BJ (cell line): ENCODE results near the gene CHN1. TPM values are rescaled to one million over a fixed set of nuclear protein-coding genes. Genes with fewer than 3 reads are reported as not detected.

Source experiments
- CTCF ChIA-PET: fragments of 350-600 bp; formaldehyde crosslinking; extraction: SDS; loops from one replicate; lab custom pipeline; 2021; ENCODE audit warnings: antibody characterized with exemption, inconsistent platforms; lab: Yijun Ruan, JAX
- POLR2A ChIA-PET: fragments of 300-600 bp; sonication (Branson Sonifier 250); formaldehyde crosslinking; extraction: SDS; loops from one replicate; lab custom pipeline; 2021; ENCODE audit warnings: antibody characterized with exemption; lab: Charles Lee
- DNase-seq: peaks from one replicate; pipeline ENCODE4 v3.0.0-alpha.2; 2011; ENCODE audit warnings: low read depth
- H3K27me3 ChIP-seq: 2 replicates; pipeline ENCODE4 v1.6.0; 2011; ENCODE audit warnings: low read length; ENCODE audit not compliant: control insufficient read depth, insufficient read depth
- H3K36me3 ChIP-seq: 2 replicates; pipeline ENCODE4 v1.5.1; 2011; ENCODE audit warnings: low read length; ENCODE audit not compliant: control insufficient read depth, insufficient read depth
- H3K4me3 ChIP-seq: 2 replicates; pipeline ENCODE4 v1.5.1; 2011; ENCODE audit warnings: low read depth, mild to moderate bottlenecking, control low read depth, low read length
- polyA plus RNA-seq: library from polyadenylated mRNA; depleted of rRNA; stranded (reverse); fragments of >200 nt; gene quantifications from 2 replicates; pipeline ENCODE4 v1.2.3, GENCODE V29; 2011
- TF ChIP-seq, protein P1 (sequence below): IDR thresholded peaks from 2 replicates; pipeline ENCODE4 v1.5.1; 2011; ENCODE audit warnings: low read depth, mild to moderate bottlenecking, control low read depth, inconsistent platforms, low read length, moderate library complexity; ENCODE audit not compliant: insufficient read depth

CHN1 gene
- polyA plus RNA-seq, 1 experiment = 93.0 TPM

DNA sequence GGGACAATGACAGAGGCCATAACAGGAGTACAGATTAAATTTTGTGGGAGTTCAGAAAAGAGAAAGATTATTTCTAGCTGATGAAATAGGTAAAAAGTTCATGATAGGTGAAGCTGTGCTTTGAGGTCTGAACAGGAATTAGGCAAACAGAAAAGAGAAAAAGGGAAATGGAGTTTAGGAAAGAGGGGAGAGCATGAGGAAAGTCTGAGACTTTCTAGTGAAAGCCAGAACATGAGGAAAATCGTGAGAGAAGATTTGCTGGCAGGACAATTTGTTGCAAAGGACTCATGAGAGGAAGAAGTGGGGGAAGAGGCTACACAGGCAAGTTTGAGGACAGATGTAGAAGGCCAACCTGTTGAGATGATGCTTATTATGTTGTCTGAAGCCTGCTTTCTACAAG is 6.3 kb upstream of the CHN1 start:
- TF ChIP-seq, protein P1, sequence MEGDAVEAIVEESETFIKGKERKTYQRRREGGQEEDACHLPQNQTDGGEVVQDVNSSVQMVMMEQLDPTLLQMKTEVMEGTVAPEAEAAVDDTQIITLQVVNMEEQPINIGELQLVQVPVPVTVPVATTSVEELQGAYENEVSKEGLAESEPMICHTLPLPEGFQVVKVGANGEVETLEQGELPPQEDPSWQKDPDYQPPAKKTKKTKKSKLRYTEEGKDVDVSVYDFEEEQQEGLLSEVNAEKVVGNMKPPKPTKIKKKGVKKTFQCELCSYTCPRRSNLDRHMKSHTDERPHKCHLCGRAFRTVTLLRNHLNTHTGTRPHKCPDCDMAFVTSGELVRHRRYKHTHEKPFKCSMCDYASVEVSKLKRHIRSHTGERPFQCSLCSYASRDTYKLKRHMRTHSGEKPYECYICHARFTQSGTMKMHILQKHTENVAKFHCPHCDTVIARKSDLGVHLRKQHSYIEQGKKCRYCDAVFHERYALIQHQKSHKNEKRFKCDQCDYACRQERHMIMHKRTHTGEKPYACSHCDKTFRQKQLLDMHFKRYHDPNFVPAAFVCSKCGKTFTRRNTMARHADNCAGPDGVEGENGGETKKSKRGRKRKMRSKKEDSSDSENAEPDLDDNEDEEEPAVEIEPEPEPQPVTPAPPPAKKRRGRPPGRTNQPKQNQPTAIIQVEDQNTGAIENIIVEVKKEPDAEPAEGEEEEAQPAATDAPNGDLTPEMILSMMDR = no peak
- Histone ChIP-seq H3K36me3 (no peaks in the 10 kb centered on the region), H3K27me3 (peaks cover 5% of the 10 kb centered on the region), H3K4me3 (no peak overlapping the region)
- ChIA-PET CTCF (interaction anchor here (0.6 kb wide), 1 partner anchor 13 kb away, joined by 3 read pairs; no protein-coding TSS in a partner anchor), POLR2A (no interaction called here)
- no peak for DNase-seq

DNA sequence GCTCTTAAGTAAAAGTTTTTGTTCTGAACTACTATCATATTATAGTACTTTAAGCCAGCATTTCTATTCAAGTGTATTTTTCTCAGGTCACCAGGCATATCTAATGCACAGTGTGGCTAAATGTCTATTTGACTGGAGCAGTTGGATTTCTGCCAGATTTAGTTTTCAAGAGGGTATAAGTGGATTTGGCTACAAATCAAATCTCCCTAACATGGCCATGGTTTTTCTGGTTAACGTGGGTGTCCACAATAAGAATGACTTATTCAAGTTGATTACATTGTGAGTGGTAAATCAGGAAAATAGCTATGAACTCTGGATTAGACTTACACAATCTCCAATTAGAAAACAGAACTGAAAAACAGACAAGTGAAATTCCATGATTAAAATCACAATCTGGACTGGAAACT is 5.7 kb upstream of the CHN1 start:
- no peak overlapping the region for H3K4me3 ChIP-seq
- CTCF ChIA-PET = no interaction called here
- POLR2A ChIA-PET = no interaction called here
- no peak for DNase-seq
- H3K27me3 ChIP-seq = peaks cover 5% of the 10 kb centered on the region
- TF ChIP-seq, protein P1 = no peak
- no peaks in the 10 kb centered on the region for H3K36me3 ChIP-seq

DNA sequence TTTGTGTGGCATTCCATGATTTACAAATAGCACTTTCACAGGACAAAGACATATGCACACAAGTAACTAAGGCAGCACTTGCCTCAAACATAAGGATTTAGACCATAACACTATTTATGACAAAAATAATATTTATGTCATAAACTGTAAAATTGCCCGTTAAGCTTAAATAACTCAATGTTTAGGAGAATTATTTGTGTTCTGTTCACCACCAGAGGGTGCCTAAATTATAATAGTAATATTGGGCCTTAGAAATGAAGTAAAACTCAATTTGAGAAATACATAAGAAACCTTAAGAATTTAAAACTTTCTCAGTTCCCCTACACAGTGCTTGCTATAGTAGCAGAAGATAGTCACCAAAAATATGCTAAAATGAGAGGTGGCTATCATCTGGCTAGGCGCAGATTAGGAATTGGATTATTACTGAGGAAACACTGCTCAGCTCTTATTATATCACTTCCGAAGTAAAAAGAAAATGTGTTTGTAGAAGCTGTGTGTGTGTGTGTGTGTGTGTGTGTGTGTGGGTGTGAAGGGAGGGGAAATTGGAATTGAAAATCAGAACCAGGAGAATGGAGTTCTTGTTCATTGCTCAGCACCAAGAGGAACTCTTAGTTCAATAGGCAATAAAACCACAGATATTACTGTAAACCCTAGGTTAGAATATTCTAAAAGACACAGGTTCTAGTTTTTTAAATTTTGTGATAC is 4.9 kb upstream of the CHN1 start:
- ChIA-PET POLR2A (interaction anchor here (0.6 kb wide), 1 partner anchor 212 kb away, joined by 3 read pairs; no protein-coding TSS in a partner anchor), CTCF (interaction anchor here (0.8 to 1.0 kb wide), 2 partner anchors 8 to 13 kb away, joined by 3 to 4 read pairs; no protein-coding TSS in a partner anchor)
- H3K36me3 ChIP-seq = no peaks in the 10 kb centered on the region
- TF ChIP-seq, protein P1 = no peak
- H3K4me3 ChIP-seq = no peak overlapping the region
- no peak for DNase-seq
- H3K27me3 ChIP-seq = peaks cover 5% of the 10 kb centered on the region

DNA sequence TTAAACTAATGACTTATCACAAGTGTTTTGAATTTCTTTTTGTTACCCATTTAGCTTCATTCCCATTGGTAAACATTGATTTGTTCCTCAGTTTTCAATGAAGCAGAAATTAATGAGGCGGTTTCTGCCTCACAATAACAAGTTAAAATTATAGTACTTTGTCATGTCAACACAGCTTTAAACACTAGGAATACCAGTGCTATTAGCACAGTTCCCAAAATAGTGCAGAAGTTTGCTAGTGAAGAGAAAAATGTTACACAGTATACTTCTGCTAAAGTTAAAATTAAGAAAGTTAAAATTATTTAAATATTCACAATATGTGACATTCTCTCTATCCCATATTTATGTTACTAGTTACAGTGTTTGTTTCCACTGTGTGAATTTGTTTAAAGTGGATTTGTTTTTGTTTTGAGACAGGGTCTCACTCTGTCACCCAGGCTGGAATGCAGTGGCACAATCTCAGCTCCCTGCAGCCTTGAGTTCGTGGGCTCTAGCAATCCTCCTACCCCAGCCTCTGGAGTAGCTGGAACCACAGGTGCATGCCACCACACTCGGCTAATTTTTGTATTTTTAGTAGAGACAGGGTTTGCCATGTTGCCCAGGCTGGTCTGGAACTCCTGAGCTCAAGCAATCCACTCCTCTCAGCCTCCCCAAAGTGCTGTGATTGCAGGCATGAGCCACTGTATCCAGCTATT is 3.8 kb upstream of the CHN1 start:
- ChIA-PET POLR2A (no interaction called here), CTCF (interaction anchor here (0.8 to 1.0 kb wide), 2 partner anchors 9 to 312 kb away, joined by 3 read pairs; no protein-coding TSS in a partner anchor)
- no peaks in the 10 kb centered on the region for H3K36me3 ChIP-seq
- H3K27me3 ChIP-seq = peaks cover 5% of the 10 kb centered on the region
- DNase-seq = no peak
- no peak overlapping the region for H3K4me3 ChIP-seq
- TF ChIP-seq, protein P1 = no peak

DNA sequence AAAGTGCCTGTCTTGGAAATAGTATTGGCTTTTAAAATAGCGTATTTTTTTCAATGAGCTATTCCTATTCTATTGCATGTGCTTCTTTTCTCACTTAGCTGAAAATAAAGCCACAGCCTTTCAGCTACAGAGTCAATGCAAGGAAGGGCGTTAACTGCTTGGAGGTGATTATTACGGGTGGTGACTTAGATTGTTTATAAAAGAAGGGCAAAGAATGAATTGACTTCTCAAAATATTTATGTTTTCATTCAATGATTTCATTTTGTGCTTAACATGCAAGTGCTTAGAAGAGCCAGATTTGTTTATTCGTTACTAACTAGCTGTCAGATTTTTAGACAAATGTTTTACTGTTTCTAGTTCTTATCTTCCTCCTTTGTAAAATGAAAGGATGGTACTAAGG is 2.8 kb upstream of the CHN1 start:
- no peaks in the 10 kb centered on the region for H3K36me3 ChIP-seq
- no peak overlapping the region for H3K4me3 ChIP-seq
- peaks cover 5% of the 10 kb centered on the region for H3K27me3 ChIP-seq
- CTCF ChIA-PET = no interaction called here
- DNase-seq = no peak
- POLR2A ChIA-PET = no interaction called here
- TF ChIP-seq, protein P1 = no peak
